ENCODE measurements around the gene TNFSF18.
"Not testable (repeated sequence)": the region's sequence is repeated elsewhere in the genome, so short reads cannot be mapped to it uniquely, and the experiment has no call there.

The TNFSF18 gene

DNA sequence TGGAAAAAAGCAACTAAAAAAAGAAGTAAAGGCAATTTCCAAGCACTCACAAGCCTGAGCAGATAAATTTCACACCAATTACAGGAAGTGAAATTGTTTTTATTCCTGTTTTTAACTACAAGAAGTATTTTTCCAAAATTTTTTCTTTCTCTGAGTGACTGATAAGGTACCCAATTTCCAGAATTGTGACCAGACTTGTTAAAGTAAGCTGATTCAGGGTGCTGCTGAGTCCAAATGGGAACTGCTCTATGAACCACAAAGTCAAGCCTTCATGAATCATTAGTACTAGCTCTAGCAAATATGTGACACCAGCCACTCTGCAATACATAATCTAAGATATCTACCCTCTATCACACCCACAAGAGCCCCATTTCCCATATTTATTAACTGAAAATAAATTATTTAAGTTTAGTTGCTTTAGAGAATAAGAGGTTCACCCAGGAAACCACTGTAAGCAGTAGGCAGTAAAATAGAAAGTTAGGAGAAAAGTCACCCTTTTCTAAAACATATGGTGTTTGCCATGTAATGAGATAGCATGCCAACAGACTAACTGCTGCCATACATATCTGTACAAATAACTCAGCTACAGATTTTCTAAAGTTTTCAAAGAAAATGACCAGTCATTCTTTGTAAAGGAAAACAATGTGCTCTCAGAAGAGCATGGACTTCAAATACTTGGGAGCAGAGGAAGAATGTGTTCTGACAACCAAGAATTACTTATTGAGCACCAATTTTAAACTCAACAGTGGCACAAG, 43.1 kb upstream of the TNFSF18 start:
- Histone ChIP-seq H3K4me2 (ENCODE audit: low read depth, low read length) (no peak overlapping the region), H3K9me2 (replicated peaks; ENCODE audit: insufficient read depth, low read length) (no peaks in the 10 kb centered on the region), H3K27ac (ENCODE audit: low read length) (no peak overlapping the region), H3K9me3 (replicated peaks; ENCODE audit: insufficient read depth, low read length) (no peaks in the 10 kb centered on the region), H3K4me3 (ENCODE audit: low read length) (no peak overlapping the region), H3K27me3 (replicated peaks; ENCODE audit: insufficient read depth, low read length) (no peaks in the 10 kb centered on the region), H3K36me3 (replicated peaks; ENCODE audit: insufficient read depth, low read length) (no peaks in the 10 kb centered on the region), H3F3A (ENCODE audit: insufficient read depth, low read length) (no peaks in the 10 kb centered on the region), H2AFZ (ENCODE audit: low read length) (no peak overlapping the region), H4K20me1 (ENCODE audit: insufficient read depth, low read length) (no peaks in the 10 kb centered on the region), H3K9ac (ENCODE audit: low read length) (no peak overlapping the region), H3K4me1 (ENCODE audit: low read length) (no peaks in the 10 kb centered on the region), H3K79me2 (ENCODE audit: low read length) (no peaks in the 10 kb centered on the region)
- DNase-seq, result no peak
- TF ChIP-seq EZH2phosphoT487 (IDR thresholded peaks at IDR 0.05; ENCODE audit: low read length) (no peak), EZH2 (optimal IDR thresholded peaks at IDR 0.05; ENCODE audit: low read depth, low read length) (no peak)
- TF ChIP-seq, protein P1, sequence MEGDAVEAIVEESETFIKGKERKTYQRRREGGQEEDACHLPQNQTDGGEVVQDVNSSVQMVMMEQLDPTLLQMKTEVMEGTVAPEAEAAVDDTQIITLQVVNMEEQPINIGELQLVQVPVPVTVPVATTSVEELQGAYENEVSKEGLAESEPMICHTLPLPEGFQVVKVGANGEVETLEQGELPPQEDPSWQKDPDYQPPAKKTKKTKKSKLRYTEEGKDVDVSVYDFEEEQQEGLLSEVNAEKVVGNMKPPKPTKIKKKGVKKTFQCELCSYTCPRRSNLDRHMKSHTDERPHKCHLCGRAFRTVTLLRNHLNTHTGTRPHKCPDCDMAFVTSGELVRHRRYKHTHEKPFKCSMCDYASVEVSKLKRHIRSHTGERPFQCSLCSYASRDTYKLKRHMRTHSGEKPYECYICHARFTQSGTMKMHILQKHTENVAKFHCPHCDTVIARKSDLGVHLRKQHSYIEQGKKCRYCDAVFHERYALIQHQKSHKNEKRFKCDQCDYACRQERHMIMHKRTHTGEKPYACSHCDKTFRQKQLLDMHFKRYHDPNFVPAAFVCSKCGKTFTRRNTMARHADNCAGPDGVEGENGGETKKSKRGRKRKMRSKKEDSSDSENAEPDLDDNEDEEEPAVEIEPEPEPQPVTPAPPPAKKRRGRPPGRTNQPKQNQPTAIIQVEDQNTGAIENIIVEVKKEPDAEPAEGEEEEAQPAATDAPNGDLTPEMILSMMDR (IDR thresholded peaks at IDR 0.05; ENCODE audit: low read length), result no peak

DNA sequence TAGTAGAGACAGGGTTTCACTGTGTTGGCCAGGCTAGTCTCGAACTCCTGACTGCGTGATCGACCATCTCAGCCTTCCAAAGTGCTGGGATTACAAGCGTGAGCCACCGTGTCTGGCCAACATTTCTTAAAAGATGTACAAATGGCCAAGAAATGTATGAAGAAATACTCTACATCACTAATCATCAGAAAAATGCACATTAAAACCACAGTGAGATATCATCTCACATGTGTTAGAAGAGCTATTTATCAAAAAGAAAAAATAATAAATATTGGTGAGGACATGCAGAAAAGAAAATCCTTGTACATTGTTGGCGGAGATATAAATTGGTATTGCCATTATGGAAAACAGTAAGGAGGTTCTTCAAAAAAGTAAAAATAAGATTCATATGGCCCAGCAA, 33.6 kb upstream of the TNFSF18 start:
- H3K4me1 ChIP-seq (ENCODE audit: low read length), result no peaks in the 10 kb centered on the region
- H3K9ac ChIP-seq (ENCODE audit: low read length), result no peak overlapping the region
- H3K79me2 ChIP-seq (ENCODE audit: low read length), result no peaks in the 10 kb centered on the region
- no peak for DNase-seq
- no peaks in the 10 kb centered on the region for H3K9me2 ChIP-seq (replicated peaks; ENCODE audit: insufficient read depth, low read length)
- H2AFZ ChIP-seq (ENCODE audit: low read length), result no peak overlapping the region
- no peak overlapping the region for H3K4me3 ChIP-seq (ENCODE audit: low read length)
- H3K27me3 ChIP-seq (replicated peaks; ENCODE audit: insufficient read depth, low read length), result no peaks in the 10 kb centered on the region
- H3K27ac ChIP-seq (ENCODE audit: low read length), result no peak overlapping the region
- H4K20me1 ChIP-seq (ENCODE audit: insufficient read depth, low read length), result no peaks in the 10 kb centered on the region
- no peak overlapping the region for H3K4me2 ChIP-seq (ENCODE audit: low read depth, low read length)
- no peak for TF ChIP-seq EZH2 (optimal IDR thresholded peaks at IDR 0.05; ENCODE audit: low read depth, low read length)
- no peak for TF ChIP-seq EZH2phosphoT487 (IDR thresholded peaks at IDR 0.05; ENCODE audit: low read length)
- TF ChIP-seq, protein P1 (IDR thresholded peaks at IDR 0.05; ENCODE audit: low read length), result no peak
- no peaks in the 10 kb centered on the region for H3F3A ChIP-seq (ENCODE audit: insufficient read depth, low read length)
- H3K9me3 ChIP-seq (replicated peaks; ENCODE audit: insufficient read depth, low read length), result no peaks in the 10 kb centered on the region
- H3K36me3 ChIP-seq (replicated peaks; ENCODE audit: insufficient read depth, low read length), result no peaks in the 10 kb centered on the region

DNA sequence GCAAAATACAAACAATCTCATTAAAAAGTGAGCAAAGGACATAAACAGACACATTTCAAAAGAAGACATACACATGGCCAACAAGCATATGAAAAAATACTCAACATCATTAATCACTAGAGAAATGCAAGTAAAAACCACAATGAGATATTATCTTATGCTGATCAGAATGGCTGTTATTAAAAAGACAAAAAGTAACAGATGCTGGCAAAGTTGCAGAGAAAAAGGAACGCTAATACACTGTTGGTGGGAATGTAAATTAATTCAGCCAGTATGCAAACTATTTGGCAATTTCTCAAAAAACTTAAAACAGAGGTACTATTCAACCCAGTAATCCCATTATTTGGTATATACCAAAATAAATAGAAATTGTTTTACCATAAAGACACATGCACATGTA, 32.2 kb upstream of the TNFSF18 start:
- Histone ChIP-seq H3K36me3 (replicated peaks; ENCODE audit: insufficient read depth, low read length) (no peaks in the 10 kb centered on the region), H3K27ac (ENCODE audit: low read length) (no peak overlapping the region), H3K4me2 (ENCODE audit: low read depth, low read length) (no peak overlapping the region), H3K4me1 (ENCODE audit: low read length) (no peaks in the 10 kb centered on the region), H4K20me1 (ENCODE audit: insufficient read depth, low read length) (no peaks in the 10 kb centered on the region), H3K79me2 (ENCODE audit: low read length) (no peaks in the 10 kb centered on the region), H3F3A (ENCODE audit: insufficient read depth, low read length) (no peaks in the 10 kb centered on the region), H2AFZ (ENCODE audit: low read length) (no peak overlapping the region), H3K27me3 (replicated peaks; ENCODE audit: insufficient read depth, low read length) (no peaks in the 10 kb centered on the region), H3K9ac (ENCODE audit: low read length) (no peak overlapping the region), H3K9me2 (replicated peaks; ENCODE audit: insufficient read depth, low read length) (no peaks in the 10 kb centered on the region), H3K9me3 (replicated peaks; ENCODE audit: insufficient read depth, low read length) (no peaks in the 10 kb centered on the region), H3K4me3 (ENCODE audit: low read length) (no peak overlapping the region)
- no peak for DNase-seq
- TF ChIP-seq, protein P1 (IDR thresholded peaks at IDR 0.05; ENCODE audit: low read length), result no peak
- TF ChIP-seq EZH2 (optimal IDR thresholded peaks at IDR 0.05; ENCODE audit: low read depth, low read length), result no peak

DNA sequence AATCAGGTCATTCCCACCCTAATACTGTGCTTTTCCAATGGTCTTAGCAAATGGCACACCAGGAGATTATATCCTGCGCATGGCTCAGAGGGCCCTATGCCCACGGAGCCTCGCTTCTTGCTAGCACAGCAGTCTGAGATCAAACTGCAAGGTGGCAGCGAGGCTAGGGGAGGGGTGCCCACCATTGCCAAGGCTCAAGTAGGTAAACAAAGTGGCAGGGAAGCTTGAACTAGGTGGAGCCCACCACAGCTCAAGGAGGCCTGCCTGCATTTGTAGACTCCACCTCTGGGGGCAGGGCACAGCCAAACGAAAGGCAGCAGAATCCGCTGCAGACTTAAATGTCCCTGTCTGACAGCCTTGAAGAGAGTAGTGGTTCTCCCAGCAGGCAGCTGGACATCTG, 23.5 kb upstream of the TNFSF18 start:
- not testable (repeated sequence) for H3F3A ChIP-seq (ENCODE audit: insufficient read depth, low read length); H3K4me3 ChIP-seq (ENCODE audit: low read length); H3K4me2 ChIP-seq (ENCODE audit: low read depth, low read length); H3K27me3 ChIP-seq (replicated peaks; ENCODE audit: insufficient read depth, low read length); H4K20me1 ChIP-seq (ENCODE audit: insufficient read depth, low read length); H3K9me3 ChIP-seq (replicated peaks; ENCODE audit: insufficient read depth, low read length); H2AFZ ChIP-seq (ENCODE audit: low read length); H3K9ac ChIP-seq (ENCODE audit: low read length); H3K9me2 ChIP-seq (replicated peaks; ENCODE audit: insufficient read depth, low read length); H3K79me2 ChIP-seq (ENCODE audit: low read length); H3K27ac ChIP-seq (ENCODE audit: low read length); H3K4me1 ChIP-seq (ENCODE audit: low read length); H3K36me3 ChIP-seq (replicated peaks; ENCODE audit: insufficient read depth, low read length); DNase-seq
